Effector memory CD8-positive, alpha-beta T cell (primary cell): Measurements from ENCODE around the gene GNA12.
A peak's percentile ranks its signal among the peaks of the same experiment; 100 is the strongest.
"Not testable (repeated sequence)": the region's sequence is repeated elsewhere in the genome, so short reads cannot be mapped to it uniquely, and the experiment has no call there.

ENCODE experiments used
- ATAC-seq: fragments of 150-1000 bp; cut with Tn5 transposase; replicated peaks from 2 replicates; pipeline ENCODE4 v1.10.0; 2021; ENCODE audit warnings: mild to moderate bottlenecking, moderate library complexity
- DNase-seq, 3 experiments: peaks; one replicate each; pipeline ENCODE4 v3.0.0; 2021
- H3K27ac Mint-ChIP-seq, 2 donors: one replicate each; pipeline ENCODE4 v1.8.0; 2022; ENCODE audit warnings: mild to moderate bottlenecking in 2 of 2, mixed read lengths in 2 of 2, moderate library complexity in 2 of 2
- H3K27me3 Mint-ChIP-seq, 2 donors: one replicate each; pipeline ENCODE4 v1.8.0; 2022; ENCODE audit warnings: mixed read lengths in 2 of 2
- H3K36me3 Mint-ChIP-seq: one replicate; pipeline ENCODE4 v1.8.0; 2022; ENCODE audit warnings: mild to moderate bottlenecking, moderate library complexity, mixed read lengths; ENCODE audit not compliant: insufficient read depth
- H3K4me1 Mint-ChIP-seq, 2 donors: one replicate each; pipeline ENCODE4 v1.8.0; 2022; ENCODE audit warnings: low read depth in 2 of 2, mixed read lengths in 2 of 2
- H3K4me3 Mint-ChIP-seq, 2 donors: one replicate each; pipeline ENCODE4 v1.8.0; 2022; ENCODE audit warnings: mild to moderate bottlenecking in 2 of 2, mixed read lengths in 2 of 2, moderate library complexity in 2 of 2
- H3K9me3 Mint-ChIP-seq, 2 donors: one replicate each; pipeline ENCODE4 v1.8.0; 2022; ENCODE audit warnings: mixed read lengths in 2 of 2

GNA12 gene

GRCh38 chr7:2707481-2707880 is 136.6 kb downstream of the GNA12 start:
- no peak overlapping the region for H3K4me3 Mint-ChIP-seq
- peaks cover 0 to 9% of the 10 kb centered on the region in 2 donors for H3K27me3 Mint-ChIP-seq
- H3K36me3 Mint-ChIP-seq = no peaks in the 10 kb centered on the region
- ATAC-seq (no peak), DNase-seq (no peak)
- no peaks in the 10 kb centered on the region for H3K9me3 Mint-ChIP-seq
- H3K4me1 Mint-ChIP-seq = peaks cover 21% of the 10 kb centered on the region in 2 donors
- no peak overlapping the region for H3K27ac Mint-ChIP-seq

- Mint-ChIP-seq H3K27ac (no peak overlapping the region), H3K4me3 (no peak overlapping the region), H3K4me1 (peaks cover 21 to 25% of the 10 kb centered on the region in 2 donors), H3K9me3 (no peaks in the 10 kb centered on the region), H3K36me3 (no peaks in the 10 kb centered on the region), H3K27me3 (peaks cover 0 to 15% of the 10 kb centered on the region in 2 donors)
- DNase-seq (no peak), ATAC-seq (no peak)
Observed at GRCh38 chr7:2706685-2707126, 137.4 kb downstream of the GNA12 start.

GRCh38 chr7:2705371-2706096 is 138.6 kb downstream of the GNA12 start:
- Mint-ChIP-seq H3K4me3 (no peak overlapping the region), H3K27ac (no peak overlapping the region), H3K4me1 (peaks cover 14 to 19% of the 10 kb centered on the region in 2 donors), H3K9me3 (no peaks in the 10 kb centered on the region), H3K27me3 (peaks cover 0 to 15% of the 10 kb centered on the region in 2 donors), H3K36me3 (no peaks in the 10 kb centered on the region)
- ATAC-seq (no peak), DNase-seq (no peak)

GRCh38 chr7:2702594-2702957 is 141.5 kb downstream of the GNA12 start:
- no peak overlapping the region for H3K4me3 Mint-ChIP-seq
- DNase-seq (no peak), ATAC-seq (no peak)
- peaks cover 7% of the 10 kb centered on the region for H3K36me3 Mint-ChIP-seq
- peaks cover 0 to 7% of the 10 kb centered on the region in 2 donors for H3K27me3 Mint-ChIP-seq
- H3K4me1 Mint-ChIP-seq = peaks cover 25 to 28% of the 10 kb centered on the region in 2 donors
- H3K27ac Mint-ChIP-seq = no peak overlapping the region
- H3K9me3 Mint-ChIP-seq = no peaks in the 10 kb centered on the region

GRCh38 chr7:2701832-2702593 is 142.1 kb downstream of the GNA12 start:
- ATAC-seq (no peak), DNase-seq (no peak)
- H3K36me3 Mint-ChIP-seq = peaks cover 7% of the 10 kb centered on the region
- peak overlapping the region in 1 of 2 donors; percentile 57 for H3K27ac Mint-ChIP-seq
- H3K4me3 Mint-ChIP-seq = no peak overlapping the region
- H3K27me3 Mint-ChIP-seq = peaks cover 0 to 7% of the 10 kb centered on the region in 2 donors
- H3K9me3 Mint-ChIP-seq = no peaks in the 10 kb centered on the region
- H3K4me1 Mint-ChIP-seq = peaks cover 25 to 28% of the 10 kb centered on the region in 2 donors

GRCh38 chr7:2701424-2701823 is 142.7 kb downstream of the GNA12 start:
- ATAC-seq = no peak
- Mint-ChIP-seq H3K27me3 (peaks cover 0 to 7% of the 10 kb centered on the region in 2 donors), H3K4me1 (peaks cover 25 to 28% of the 10 kb centered on the region in 2 donors), H3K4me3 (no peak overlapping the region), H3K9me3 (no peaks in the 10 kb centered on the region), H3K36me3 (peaks cover 7% of the 10 kb centered on the region), H3K27ac (peak overlapping the region in 1 of 2 donors; percentile 57)
- no peak for DNase-seq

- peak overlapping the region; percentile 91 to 92 for H3K27ac Mint-ChIP-seq
- ATAC-seq (no peak), DNase-seq (no peak)
- H3K4me3 Mint-ChIP-seq = peak overlapping the region; percentile 55 to 83
- peaks cover 25 to 28% of the 10 kb centered on the region in 2 donors for H3K4me1 Mint-ChIP-seq
- peaks cover 0 to 7% of the 10 kb centered on the region in 2 donors for H3K27me3 Mint-ChIP-seq
- no peaks in the 10 kb centered on the region for H3K9me3 Mint-ChIP-seq
- peaks cover 7% of the 10 kb centered on the region for H3K36me3 Mint-ChIP-seq
Observed at GRCh38 chr7:2700141-2700850, 143.8 kb downstream of the GNA12 start.

GRCh38 chr7:2699289-2699620 is 144.9 kb downstream of the GNA12 start:
- H3K4me1 Mint-ChIP-seq = peaks cover 25 to 28% of the 10 kb centered on the region in 2 donors
- H3K27me3 Mint-ChIP-seq = peaks cover 0 to 7% of the 10 kb centered on the region in 2 donors
- H3K36me3 Mint-ChIP-seq = peaks cover 10% of the 10 kb centered on the region
- H3K27ac Mint-ChIP-seq = peak overlapping the region; percentile 91 to 92
- no peaks in the 10 kb centered on the region for H3K9me3 Mint-ChIP-seq
- DNase-seq (no peak), ATAC-seq (no peak)
- peak overlapping the region; percentile 74 to 83 for H3K4me3 Mint-ChIP-seq

- Mint-ChIP-seq H3K27me3 (peaks cover 0 to 7% of the 10 kb centered on the region in 2 donors), H3K4me1 (peaks cover 25 to 28% of the 10 kb centered on the region in 2 donors), H3K27ac (peak overlapping the region; percentile 91 to 92), H3K36me3 (peaks cover 11% of the 10 kb centered on the region), H3K4me3 (peak overlapping the region; percentile 74 to 83), H3K9me3 (no peaks in the 10 kb centered on the region)
- peak; percentile 68 to 73 (median 71) for DNase-seq
- peak; percentile 91 for ATAC-seq
Observed at GRCh38 chr7:2698581-2699288, 145.4 kb downstream of the GNA12 start.

GRCh38 chr7:2694122-2694436 is 150.0 kb downstream of the GNA12 start:
- ATAC-seq, H3K9me3 Mint-ChIP-seq, H3K4me3 Mint-ChIP-seq, DNase-seq, H3K27ac Mint-ChIP-seq, H3K36me3 Mint-ChIP-seq: not testable (repeated sequence)
- peaks cover 13 to 16% of the 10 kb centered on the region in 2 donors for H3K4me1 Mint-ChIP-seq
- peaks cover 17 to 40% of the 10 kb centered on the region in 2 donors for H3K27me3 Mint-ChIP-seq

- H3K36me3 Mint-ChIP-seq, H3K9me3 Mint-ChIP-seq, H3K27ac Mint-ChIP-seq, ATAC-seq, H3K4me3 Mint-ChIP-seq, DNase-seq: not testable (repeated sequence)
- peaks cover 22 to 46% of the 10 kb centered on the region in 2 donors for H3K27me3 Mint-ChIP-seq
- peaks cover 14 to 17% of the 10 kb centered on the region in 2 donors for H3K4me1 Mint-ChIP-seq
Observed at GRCh38 chr7:2693420-2694121, 150.5 kb downstream of the GNA12 start.

- H3K27ac Mint-ChIP-seq = no peak overlapping the region
- peaks cover 8 to 14% of the 10 kb centered on the region in 2 donors for H3K4me1 Mint-ChIP-seq
- peaks cover 24 to 51% of the 10 kb centered on the region in 2 donors for H3K27me3 Mint-ChIP-seq
- no peaks in the 10 kb centered on the region for H3K9me3 Mint-ChIP-seq
- no peak overlapping the region for H3K4me3 Mint-ChIP-seq
- DNase-seq (no peak), ATAC-seq (no peak)
- peaks cover 3% of the 10 kb centered on the region for H3K36me3 Mint-ChIP-seq
Observed at GRCh38 chr7:2692543-2692942, 151.6 kb downstream of the GNA12 start.
